HG03108 (cell line): ENCODE measurements around the gene RAB11FIP3.

Experiments
- ATAC-seq: cut with Tn5 transposase; IDR thresholded peaks from one replicate; pipeline ENCODE4 v1.9.1; 2021; ENCODE audit warnings: moderate library complexity; ENCODE audit not compliant: unreplicated experiment

RAB11FIP3 gene

DNA sequence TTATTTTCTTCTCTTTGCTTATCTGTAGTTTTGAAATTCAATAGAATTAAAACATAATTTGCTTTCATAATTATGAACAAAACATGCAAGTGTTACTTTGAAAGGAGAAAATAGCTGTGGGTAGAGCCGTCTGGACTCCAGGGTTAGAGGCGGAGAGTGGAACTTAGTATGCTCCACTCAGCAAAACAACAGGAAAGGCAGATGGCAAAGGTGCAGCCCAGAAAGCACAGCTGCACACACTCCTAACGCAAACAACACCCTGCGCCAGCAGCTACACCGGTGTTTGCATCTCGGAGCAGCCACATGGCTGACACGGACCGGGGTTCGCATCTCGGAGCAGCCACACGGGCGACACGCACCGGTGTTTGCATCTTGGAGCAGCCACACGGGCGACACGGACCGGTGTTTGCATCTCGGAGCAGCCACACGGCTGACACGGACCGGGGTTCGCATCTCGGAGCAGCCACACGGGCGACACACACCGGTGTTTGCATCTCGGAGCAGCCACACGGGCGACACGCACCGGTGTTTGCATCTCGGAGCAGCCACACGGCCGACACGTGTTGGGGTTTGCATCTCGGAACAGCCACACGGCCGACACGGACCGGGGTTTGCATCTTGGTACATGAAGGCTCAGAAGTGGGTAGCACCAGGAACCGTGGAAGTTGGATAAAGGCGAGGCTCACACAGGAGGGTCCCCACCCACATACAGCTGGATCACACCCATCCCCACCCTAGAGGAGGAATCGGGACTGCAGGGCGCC lies 89.9 kb downstream of the RAB11FIP3 start:
- no peak for ATAC-seq

DNA sequence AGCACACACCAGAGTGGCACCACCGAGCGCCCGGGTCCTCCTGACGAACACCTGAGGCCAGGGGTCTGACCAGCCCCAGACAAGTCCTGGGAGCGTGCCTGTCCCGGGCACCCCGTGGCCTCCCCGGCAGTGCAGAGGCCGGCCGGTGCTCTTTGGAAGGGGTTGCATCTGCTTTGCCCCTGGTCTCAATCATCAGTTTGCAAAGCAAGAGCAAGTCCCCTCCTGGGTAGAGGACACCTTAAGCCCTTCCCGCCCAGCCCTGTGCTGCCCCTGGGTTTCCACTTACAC lies 90.4 kb downstream of the RAB11FIP3 start:
- ATAC-seq, result no peak

DNA sequence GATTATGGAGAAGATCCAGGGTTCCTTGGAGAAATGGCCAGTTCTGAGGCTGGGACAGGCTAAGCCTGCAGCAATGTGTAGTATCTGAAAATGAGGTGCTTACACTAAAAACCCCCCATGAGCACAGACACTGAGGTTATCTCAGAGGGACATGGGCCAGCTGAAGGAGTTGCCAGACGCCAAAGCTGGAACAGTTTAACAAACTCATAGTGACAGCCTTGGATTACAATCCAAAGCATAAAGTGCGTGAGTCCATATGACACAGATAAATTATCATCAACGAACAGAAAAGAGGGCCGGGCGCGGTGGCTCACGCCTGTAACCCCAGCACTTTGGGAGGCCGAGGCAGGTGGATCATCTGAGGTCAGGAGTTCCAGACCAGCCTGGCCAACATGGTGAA lies 90.9 kb downstream of the RAB11FIP3 start:
- ATAC-seq, result no peak

DNA sequence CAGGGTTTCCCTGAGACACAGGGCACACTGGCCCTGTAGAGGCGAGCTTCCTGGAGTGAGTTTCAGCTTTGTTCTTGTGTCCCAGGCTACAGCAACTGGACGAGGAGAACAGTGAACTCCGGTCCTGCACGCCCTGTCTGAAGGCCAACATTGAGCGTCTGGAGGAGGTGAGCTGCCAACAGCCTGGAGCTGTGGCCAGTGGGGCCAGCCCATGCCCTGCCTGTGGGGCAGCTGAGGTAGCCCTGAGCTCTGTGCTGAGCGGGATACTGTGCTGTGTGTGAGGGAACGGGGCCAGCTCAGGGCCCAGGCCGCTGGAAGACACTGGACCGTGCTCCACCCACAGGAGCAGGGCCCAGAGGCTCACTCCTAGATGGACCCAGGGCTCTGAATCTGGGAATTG lies 93.4 kb downstream of the RAB11FIP3 start:
- ATAC-seq, result no peak

DNA sequence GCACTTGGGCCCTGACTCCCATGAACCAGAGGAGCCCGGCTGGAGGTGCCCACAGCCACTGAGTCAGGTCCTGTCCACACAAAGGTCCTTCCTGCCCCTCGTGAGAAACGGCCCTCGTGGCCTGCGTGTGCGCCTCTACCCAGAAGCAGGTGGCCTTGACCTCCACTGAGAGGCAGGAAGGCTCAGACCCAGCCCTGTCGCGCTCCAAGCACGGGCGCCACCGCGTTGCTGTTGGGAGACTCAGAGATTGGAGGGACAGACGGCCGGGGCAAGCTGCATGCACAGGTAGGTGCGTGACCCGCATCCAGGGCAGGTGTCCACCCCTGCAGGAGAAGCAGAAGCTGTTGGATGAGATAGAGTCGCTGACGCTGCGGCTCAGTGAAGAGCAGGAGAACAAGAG lies 94.0 kb downstream of the RAB11FIP3 start:
- no peak for ATAC-seq

DNA sequence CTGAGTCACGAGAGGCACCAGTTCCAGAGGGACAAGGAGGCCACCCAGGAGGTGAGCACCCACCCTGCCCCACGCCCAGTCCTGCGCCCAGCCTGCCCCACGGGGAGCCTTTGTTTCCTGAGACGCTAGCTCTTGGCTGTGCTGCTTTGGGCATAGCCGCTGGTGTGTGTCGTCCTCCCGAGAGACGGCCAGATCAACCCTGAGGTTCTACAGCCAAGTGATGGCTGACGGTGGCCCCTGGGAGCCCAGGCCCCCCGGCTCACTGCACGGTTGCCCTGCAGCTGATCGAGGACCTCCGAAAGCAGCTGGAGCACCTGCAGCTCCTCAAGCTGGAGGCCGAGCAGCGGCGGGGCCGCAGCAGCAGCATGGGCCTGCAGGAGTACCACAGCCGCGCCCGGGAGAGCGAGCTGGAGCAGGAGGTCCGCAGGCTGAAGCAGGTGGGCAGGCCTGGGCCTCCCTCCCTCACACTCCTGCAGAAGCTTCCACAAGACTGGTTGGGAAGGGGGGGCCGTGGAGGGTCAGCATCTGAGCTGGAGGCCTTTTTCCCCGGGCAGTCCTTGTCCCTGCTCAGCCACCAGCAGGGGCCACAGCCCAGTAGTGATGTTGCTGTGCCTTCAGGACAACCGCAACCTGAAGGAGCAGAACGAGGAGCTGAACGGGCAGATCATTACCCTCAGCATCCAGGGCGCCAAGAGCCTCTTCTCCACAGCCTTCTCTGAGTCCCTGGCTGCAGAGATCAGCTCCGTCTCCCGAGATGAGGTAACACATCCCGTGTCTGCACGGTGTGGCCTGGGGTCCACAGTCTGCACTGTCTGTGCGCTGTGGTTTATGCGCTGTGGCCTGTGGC lies 94.6 kb downstream of the RAB11FIP3 start:
- ATAC-seq, result no peak

DNA sequence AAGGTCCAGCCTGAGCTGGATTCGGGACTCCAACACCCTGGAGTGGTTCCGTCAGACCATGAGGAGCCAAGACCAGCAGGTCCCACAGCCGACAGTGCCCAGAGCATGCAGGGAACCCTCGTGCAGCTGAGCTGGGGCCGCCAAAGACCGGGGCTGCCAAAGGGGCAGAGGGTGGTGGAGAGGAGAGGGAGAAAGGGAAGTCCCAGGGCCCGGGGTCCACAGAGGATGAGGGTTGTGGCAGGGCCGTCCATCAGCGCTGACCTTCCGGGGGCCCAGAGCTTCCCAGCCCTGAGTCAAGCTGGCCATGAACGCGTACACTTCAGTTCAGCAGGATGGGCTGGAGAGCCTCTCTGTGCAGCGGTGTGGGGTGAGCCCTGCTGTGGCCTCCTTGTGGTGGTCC lies 95.4 kb downstream of the RAB11FIP3 start:
- ATAC-seq, result no peak

DNA sequence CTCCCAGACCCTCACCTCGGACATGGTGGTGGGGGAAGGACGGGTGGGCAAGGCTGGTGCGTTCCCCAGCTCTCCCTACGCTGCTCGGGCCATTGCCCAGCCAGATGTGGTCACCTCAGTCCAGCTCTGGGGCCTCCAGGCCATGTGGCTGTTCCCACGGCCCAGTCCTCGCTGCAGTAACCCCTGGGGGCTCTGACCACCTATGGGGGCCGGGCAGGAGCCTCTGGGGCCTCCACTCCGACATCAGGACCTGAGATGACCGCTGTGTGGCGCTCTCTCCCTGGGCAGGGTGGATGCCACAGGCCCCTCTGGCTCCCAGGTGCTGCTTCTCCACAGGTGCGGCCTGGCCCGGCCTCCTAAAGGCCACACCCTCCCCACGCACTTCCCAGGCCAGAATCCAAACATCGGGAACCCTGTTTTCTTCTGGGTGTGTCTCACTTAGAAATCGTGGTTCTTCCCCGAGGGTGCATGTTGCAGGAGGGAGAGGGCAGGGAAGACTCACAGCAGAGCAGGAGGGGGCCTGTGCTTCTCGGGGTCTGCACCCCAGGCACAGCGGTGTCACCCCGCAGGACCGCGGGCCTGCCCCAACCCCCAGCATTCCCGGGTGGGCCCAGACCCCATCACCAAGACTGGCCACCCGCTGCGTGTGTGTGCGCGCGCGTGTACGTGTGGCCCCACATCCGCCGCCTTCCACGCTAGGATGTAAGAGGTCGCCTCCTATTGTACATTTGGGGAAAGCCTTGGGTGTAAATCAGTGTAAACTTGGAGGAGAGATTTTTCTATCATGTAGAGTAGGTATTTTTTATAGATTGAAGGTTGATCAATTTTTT lies 96.1 kb downstream of the RAB11FIP3 start:
- no peak for ATAC-seq

DNA sequence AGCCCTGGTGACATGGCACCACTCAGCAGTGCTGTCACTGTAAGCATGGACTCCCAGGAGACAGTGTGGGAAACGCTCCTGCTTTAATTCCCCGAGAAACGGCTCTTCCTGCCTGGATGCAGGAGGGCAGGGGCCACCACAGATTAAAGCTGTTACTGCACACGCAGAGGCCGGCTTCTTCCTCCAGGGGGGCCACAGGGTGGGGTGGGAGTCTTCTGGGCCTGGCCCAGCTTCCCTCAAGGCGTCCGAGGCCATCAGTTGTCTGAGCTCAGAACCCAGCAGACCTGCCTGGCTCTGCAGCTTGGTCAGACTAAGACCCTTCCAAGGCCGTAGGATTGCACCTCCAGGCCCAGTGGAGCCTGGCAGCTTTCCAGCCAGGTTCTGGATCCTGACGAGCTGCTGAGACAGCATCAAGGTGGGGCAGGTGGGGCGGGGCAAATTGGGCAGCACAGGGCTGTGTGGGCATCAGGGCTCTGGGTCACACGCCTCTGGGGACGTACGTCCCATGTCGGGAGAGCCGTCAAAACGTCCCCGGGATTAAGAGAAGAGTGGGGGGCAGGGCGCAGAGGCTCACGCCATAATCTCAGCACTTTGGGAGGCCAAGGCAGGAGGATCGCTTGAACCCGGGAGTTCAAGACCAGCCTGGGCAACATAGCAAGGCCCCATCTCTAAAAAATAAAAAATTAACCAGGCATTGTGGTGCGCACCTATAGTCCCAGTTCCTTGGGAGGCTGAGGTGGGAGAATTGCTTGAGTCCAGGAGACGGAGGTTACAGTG lies 97.1 kb downstream of the RAB11FIP3 start:
- ATAC-seq, result no peak

DNA sequence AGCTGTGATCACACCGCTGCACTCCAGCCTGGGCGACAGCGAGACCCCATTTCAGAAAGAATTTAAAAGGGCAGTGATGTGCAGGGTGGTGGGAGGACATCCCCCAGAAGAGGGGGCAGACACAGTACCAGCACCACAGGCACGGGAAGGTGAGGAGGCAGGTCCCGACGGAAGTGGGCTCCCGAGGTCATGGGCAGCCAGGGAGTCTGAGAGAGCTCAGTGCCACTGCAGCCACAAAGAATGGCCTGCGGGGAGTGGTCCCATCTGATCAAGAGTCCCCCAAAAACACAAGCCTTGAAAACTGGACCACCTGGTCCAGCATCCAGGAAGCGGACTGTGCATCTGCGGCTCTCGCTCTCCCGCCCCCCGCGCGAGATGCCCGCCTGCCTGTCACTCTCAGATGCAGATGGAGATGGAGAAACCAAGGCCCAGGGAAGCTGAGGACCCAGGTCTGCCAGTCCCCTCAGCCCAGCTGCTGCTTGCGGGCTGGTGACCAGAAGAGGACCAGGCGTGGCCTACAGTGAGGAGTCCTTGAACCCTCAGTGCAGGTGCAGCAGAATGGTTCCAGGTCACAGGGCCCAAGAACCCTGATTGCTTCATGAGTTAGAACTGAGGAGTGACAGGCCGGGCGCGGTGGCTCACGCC lies 97.8 kb downstream of the RAB11FIP3 start:
- ATAC-seq, result no peak

DNA sequence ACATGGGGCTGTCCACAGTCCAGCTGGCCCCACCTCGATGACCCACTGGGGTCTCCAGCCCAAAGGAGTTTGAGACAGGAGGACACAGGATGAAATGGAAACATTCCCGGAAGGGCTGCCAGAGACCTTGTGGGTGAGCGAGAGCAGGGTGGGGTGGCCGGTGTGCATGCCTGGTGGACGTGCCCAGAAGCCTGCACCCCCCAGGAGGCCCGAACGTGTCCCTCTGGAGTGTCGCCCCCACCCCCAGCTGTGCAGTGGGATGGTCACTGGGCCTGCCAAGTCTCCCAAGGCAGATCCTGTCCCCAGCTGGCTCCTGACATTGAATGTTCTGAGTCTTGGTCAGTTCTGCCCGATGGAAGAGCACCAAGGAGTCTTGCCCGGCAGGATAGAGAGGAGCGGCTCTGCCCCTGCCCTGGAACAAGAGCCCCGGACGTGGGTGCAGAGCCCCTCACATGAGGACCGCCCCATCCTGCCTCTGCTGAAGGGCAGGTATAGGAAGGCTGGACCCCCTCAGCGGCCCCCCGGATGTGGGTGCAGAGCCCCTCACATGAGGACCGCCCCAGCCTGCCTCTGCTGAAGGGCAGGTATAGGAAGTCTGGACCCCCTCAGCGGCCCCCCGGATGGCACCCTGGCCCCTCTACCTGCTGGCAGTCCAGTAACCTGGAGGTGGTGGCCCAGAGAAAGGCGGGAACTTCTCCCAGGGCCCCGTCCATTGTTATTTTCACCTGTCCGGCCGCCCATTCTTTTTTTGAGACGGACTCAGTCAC lies 99.0 kb downstream of the RAB11FIP3 start:
- no peak for ATAC-seq

DNA sequence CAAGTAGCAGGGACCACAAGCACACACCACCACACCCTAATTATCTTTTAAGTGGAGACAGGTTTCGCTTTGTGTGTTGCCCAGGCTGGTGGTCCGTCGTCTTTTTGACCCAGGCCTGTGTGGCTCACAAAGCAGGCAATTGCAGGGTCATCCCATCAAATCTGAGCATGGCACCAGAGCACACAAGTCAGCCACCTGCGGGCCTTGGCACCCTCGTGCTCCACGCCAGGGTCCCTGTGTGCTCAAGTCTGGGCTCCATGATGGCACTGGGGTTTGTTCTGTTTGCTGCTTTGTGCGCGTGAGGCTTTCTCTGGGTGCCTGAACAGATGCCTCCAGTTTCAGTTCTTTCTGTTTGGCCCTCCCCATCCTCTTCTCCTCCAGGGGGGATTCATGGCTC lies 99.7 kb downstream of the RAB11FIP3 start:
- no peak for ATAC-seq

DNA sequence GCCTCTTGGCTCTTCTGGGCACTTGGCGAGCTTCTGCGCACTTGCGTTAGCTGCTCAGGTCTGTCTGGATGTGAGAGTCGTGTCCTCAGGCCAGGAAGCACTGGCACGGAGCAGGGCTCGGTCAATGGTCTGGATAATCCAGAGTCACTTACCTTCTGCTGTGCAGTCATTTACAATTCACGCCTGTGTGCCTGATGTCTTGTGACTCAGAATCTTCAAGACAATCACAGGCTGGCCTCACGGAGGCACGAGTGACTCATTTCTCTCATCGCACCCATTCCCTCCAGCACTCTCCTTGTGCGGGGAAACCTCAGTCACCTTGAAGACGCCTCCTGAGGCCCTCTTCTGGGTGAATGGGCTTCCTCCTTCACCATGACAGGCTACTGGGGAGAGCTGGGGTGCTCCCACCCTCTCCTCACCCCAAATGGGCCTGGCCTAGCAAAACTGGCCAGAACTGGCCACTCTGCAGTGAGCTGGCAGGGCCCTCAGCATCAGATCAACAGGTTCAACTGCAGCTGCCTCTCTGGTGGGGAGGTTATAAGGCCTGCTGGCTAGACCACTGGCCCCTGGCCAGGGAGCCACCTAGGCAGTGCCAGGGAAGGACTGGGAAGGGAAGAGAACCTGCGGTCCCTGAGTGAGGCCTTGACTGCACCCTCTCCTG lies 100.2 kb downstream of the RAB11FIP3 start:
- ATAC-seq, result no peak

DNA sequence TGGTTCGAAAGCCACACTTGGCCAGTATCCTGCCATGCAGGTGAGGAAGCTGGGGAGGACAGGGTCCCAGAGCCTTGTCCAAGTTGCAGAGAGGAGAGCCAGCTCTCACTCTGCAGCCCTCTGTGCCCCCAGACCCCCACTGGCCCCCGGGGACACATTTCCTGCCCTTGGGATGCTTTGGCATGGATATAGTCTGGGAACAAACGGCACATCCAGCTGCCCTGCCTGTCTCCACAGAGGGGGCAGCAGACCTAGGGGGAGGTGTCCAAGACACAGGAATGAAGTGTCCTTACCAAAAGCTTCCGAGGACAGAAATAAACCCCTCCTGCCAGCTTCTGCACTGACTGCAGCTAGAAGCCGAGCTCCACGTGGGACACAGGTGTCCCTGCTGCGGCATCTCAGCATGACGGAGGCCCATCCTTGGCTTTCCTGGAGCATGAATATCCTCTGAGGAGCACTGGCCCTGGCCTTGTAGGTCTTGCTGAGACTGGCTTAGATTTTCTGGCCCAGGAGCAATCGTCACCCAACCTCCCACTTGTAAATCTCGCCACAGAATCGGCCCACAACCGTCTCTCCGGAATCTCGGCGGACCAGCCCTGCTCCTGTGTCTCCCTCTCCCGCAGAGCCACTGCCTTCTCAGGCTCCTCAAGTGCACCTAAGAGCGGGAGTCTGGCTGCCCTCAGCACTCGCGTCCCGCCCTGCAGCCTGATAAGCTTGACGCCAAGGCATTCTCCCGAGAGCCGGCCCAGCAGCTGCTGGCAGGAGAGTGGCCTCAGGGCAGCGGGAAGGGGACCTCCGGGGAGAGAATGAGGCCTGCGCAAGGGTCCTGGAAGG lies 100.9 kb downstream of the RAB11FIP3 start:
- ATAC-seq, result no peak

DNA sequence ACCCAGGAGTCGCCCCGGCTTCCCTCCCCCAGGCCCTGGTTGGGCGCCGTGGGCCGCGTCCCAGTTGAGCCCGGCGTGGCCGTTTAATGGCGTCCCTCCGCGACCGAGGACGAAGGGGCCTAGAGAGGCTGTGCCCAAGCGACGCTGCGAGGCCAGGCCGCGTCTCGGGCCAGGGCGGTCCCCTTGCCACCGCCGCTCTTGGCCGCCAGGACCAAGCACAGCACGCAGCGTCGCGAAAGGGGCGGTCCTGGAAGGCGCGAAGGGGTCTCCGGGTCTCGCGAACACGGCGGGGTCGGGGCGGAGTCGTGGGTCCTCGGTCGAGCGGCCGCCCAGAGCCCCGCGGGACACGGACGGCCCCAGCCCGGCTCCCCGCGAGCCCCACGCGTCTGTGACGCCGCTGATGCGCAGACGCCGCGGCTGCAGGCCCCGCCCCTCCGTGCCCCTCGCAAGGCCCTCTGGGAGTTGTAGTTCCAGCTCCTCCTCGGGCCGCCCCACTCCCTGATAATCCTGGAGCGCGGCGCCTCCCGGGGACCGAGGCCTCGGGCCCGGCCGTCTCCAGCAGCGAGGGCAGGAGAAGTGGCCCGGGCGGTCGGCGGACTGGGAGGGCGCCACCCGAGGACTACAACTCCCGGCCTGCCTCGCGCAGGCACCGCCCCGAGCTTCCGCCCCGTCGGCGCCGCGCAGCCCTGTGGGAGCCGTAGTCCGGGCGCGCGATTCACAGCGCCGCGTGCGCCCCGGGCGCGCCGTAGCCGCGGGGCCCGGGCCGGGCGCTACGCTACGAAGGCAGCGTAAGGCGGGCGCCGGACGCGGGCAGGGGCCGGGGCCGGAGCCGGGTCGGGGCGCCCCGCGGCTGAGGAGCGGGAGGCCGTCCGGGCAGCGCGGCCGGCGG lies 101.8 kb downstream of the RAB11FIP3 start, which contains the start of gene CAPN15:
Gene CAPN15, plus strand, starts transcription at position 698 of the 889 bp plus-strand sequence. CDS start 19,127 bp downstream, outside the sequence.
- peak; percentile 59 for ATAC-seq

DNA sequence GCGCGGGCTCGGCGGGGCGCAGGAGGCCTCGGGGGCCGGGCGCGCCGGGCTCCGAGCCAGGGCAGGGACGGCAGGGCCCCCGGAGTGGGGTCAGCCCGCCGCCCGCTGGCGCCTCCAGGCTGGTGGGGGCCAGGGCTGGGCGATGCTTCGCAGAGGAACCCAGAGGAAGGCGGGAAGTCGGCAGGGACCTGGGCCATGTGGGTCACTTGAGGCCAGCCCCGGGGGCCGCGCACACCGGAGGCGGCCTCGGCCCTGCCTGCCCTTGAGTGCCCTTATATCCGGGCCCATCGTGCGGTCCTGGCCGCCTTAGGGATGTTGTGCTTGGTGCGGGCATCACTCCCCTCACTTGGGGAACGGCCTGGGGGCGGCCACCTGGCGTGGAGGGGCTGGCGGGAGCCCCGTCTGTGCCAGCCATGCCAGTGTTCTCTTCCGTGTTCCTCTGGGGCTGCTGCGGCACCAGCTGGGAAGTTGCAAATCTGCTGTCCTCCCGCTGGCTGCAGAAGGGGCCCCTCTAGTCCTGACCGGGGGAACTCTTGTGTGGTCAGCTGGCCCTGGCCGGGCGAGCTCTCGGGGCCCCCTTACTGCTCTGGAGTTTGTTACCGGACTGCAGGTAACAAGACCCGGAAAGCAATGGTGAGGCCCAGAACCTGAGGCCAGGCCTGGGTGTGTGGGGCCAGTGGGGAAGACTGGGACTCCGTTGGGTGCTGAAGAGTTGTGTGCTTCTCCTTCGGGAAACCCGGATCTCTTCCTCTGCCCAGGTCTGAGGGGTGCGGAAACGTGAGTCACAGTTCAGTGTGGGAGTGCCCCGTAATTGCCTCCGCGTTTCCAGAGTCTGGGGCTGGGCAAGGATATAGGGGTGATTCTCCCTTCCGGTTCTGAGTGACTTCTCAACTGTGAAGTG lies 102.9 kb downstream of the RAB11FIP3 start:
- ATAC-seq, result no peak
